Loucy (cell line): ENCODE measurements around the gene ELMO1.

Source experiments
- CTCF ChIP-seq: fragments of 200-600 bp; sonication (generic); conservative IDR thresholded peaks from 2 replicates; pipeline ENCODE4 v1.5.1; 2014; ENCODE audit warnings: mild to moderate bottlenecking, antibody characterized with exemption, low read length
- EZH2phosphoT487 ChIP-seq: fragments of 200-600 bp; IDR thresholded peaks from 2 replicates; pipeline ENCODE4 v1.6.1; 2018; ENCODE audit warnings: antibody characterized with exemption, mild to moderate bottlenecking, moderate library complexity, borderline replicate concordance

DNA sequence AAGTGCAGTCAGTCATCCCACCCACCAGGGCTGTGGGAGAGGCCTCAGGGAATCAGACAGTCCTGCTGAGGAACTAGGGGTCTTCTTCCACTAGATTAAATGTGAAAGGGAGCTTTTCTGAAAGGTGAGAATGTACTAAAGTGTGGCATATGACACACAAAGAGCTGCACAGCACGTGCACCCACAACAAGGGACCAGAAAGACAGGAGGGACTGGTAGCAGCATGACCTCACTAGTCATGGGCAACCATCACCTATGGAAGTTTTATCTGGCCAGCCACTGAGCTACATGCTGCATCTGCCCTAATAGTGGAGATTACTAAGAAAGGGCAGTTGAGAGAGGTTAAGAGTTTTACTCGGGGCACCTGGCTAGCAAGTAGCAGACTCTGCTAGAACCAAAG, 519.9 kb downstream of the ELMO1 start:
- TF ChIP-seq CTCF, result no peak
- TF ChIP-seq EZH2phosphoT487, result no peak
